HepG2 (cell line): ENCODE data around the gene COMMD10. TPM values are rescaled to one million over a fixed set of nuclear protein-coding genes. Genes with fewer than 3 reads are reported as not detected.

Experiments used
- ATAC-seq: fragments of 200-7000 bp; cut with Tn5 transposase; 3 replicates; pipeline ENCODE4 v1.9.1; 2020; ENCODE audit warnings: mild to moderate bottlenecking, moderate library complexity
- BruUV-seq: library from RNA; stranded (reverse); fragments of 400-500 nt; replicated peaks from 2 replicates; lab custom pipeline; 2021; lab: Mats Ljungman, UMichigan
- CTCF ChIA-PET: fragments of 300-600 bp; formaldehyde crosslinking; extraction: SDS; loops from one replicate; lab custom pipeline; 2021; ENCODE audit warnings: low total read pairs, inconsistent platforms, low intra/inter-chr PET ratio; lab: Yijun Ruan, JAX
- POLR2A ChIA-PET: fragments of 350-600 bp; sonication (Branson Sonifier 250); formaldehyde crosslinking; loops from one replicate; lab custom pipeline; 2020; ENCODE audit warnings: antibody characterized with exemption, inconsistent platforms; lab: Yijun Ruan, JAX
- DNase-seq: peaks from one replicate; pipeline ENCODE4 v3.0.0-alpha.2; 2015; ENCODE audit warnings: low spot score
- FAIRE-seq: peaks from 3 replicates; lab custom pipeline; 2011; peaks lifted over from hg19 to GRCh38; lab: Jason Lieb, UNC
- H2AFZ ChIP-seq: one replicate; pipeline ENCODE4 v1.6.1; 2011; ENCODE audit warnings: low read length, inconsistent platforms
- H3K27ac ChIP-seq: fragments of 300-600 bp; 3 replicates; pipeline ENCODE4 v1.8.0; 2011; ENCODE audit warnings: mixed run types, mild to moderate bottlenecking, mixed read lengths, low read length, inconsistent platforms; ENCODE audit not compliant: insufficient read depth; ENCODE audit errors: extremely low read length
- H3K27me3 ChIP-seq, 2 experiments: fragments of 200-600 bp in 1 of 2; 2 replicates in 1 of 2; 3 replicates in 1 of 2; pipeline versions ENCODE4 v1.6.0 to v1.8.0; 2011; ENCODE audit warnings: low read length in 2 of 2, mild to moderate bottlenecking in 2 of 2, moderate library complexity in 2 of 2, inconsistent platforms in 1 of 2; ENCODE audit not compliant: insufficient read depth in 2 of 2, control insufficient read depth in 1 of 2
- H3K36me3 ChIP-seq, 2 experiments: fragments of 200-600 bp in 1 of 2; replicated peaks in 1 of 2; 2 replicates in 1 of 2; 3 replicates in 1 of 2; pipeline versions ENCODE4 v1.5.1 to v1.8.0; 2011; ENCODE audit warnings: low read length in 2 of 2, inconsistent platforms in 1 of 2; ENCODE audit not compliant: insufficient read depth in 2 of 2, control insufficient read depth in 1 of 2
- H3K4me1 ChIP-seq: 2 replicates; pipeline ENCODE4 v1.5.1; 2012; ENCODE audit warnings: low read length, inconsistent platforms; ENCODE audit not compliant: insufficient read depth
- H3K4me2 ChIP-seq: 2 replicates; pipeline ENCODE4 v1.6.0; 2011; ENCODE audit warnings: low read depth, low read length, inconsistent platforms
- H3K4me3 ChIP-seq, 3 experiments: fragments of 200-600 bp in 1 of 3; sonication (generic), shearing (Covaris generic) in 1 of 3; replicated peaks in 1 of 3; 2 replicates each; pipeline ENCODE4 v1.5.1; 2011 to 2016; ENCODE audit warnings: low read length in 3 of 3, inconsistent platforms in 2 of 3, low read depth in 2 of 3, mild to moderate bottlenecking in 2 of 3, control low read depth in 1 of 3, mixed read lengths in 1 of 3; ENCODE audit not compliant: insufficient read depth in 1 of 3
- H3K79me2 ChIP-seq: one replicate; pipeline ENCODE4 v1.6.1; 2011; ENCODE audit warnings: low read length, inconsistent platforms; ENCODE audit not compliant: insufficient read depth
- H3K9ac ChIP-seq: 2 replicates; pipeline ENCODE4 v1.6.0; 2011; ENCODE audit warnings: mild to moderate bottlenecking, low read depth, low read length, inconsistent platforms; ENCODE audit not compliant: insufficient read depth
- H3K9me3 ChIP-seq: 2 replicates; pipeline ENCODE4 v1.5.1; 2012; ENCODE audit warnings: mild to moderate bottlenecking, low read length
- H4K20me1 ChIP-seq: 2 replicates; pipeline ENCODE4 v1.6.0; 2011; ENCODE audit warnings: inconsistent platforms, mild to moderate bottlenecking, low read length, moderate library complexity; ENCODE audit not compliant: insufficient read depth
- MAF1 ChIP-seq: sonication (generic); formaldehyde crosslinking; IDR thresholded peaks from 2 replicates; pipeline ENCODE4 v1.5.0; 2020; ENCODE audit warnings: missing genetic modification reagents, borderline replicate concordance
- POGZ ChIP-seq: sonication (generic); formaldehyde crosslinking; IDR thresholded peaks from 2 replicates; pipeline ENCODE4 v1.4.0; 2020; ENCODE audit warnings: mild to moderate bottlenecking, missing genetic modification reagents
- RXRB ChIP-seq: IDR thresholded peaks from 2 replicates; pipeline ENCODE4 v1.6.1; 2016; ENCODE audit warnings: borderline replicate concordance, missing genetic modification reagents, missing compliant biosample characterization
- TIGD3 ChIP-seq: sonication (generic); formaldehyde crosslinking; IDR thresholded peaks from 2 replicates; pipeline ENCODE4 v1.5.1; 2020; ENCODE audit warnings: mild to moderate bottlenecking, missing genetic modification reagents, borderline replicate concordance
- ZNF3 ChIP-seq: IDR thresholded peaks from 2 replicates; pipeline ENCODE4 v1.7.0; 2017; ENCODE audit warnings: inconsistent platforms
- ZNF513 ChIP-seq: sonication (generic); formaldehyde crosslinking; conservative IDR thresholded peaks from 2 replicates; pipeline ENCODE4 v1.5.0; 2020; ENCODE audit warnings: missing genetic modification reagents
- ZNF7 ChIP-seq: IDR thresholded peaks from 2 replicates; pipeline ENCODE4 v1.6.1; 2016; ENCODE audit warnings: missing biosample characterization, missing genetic modification reagents
- WGBS: methylation state at CpG from one replicate; pipeline ENCODE4 v1.1.6; 2017; ENCODE audit warnings: low lambda C conversion rate; 5-methylcytosine and 5-hydroxymethylcytosine counted together
- in situ Hi-C: cut with HindIII; loops from 2 replicates; pipeline ENCODE4 v1.10.0; 2017; ENCODE audit warnings: low pct_unique_long_range_greater_than_20kb; ENCODE audit not compliant: extremely low pct_ligation_motif_present
- intact Hi-C: fragments of 100-400 bp; cut with micrococcal nuclease; formaldehyde crosslinking; loops from one replicate; pipeline ENCODE4 v1.10.0; 2022; ENCODE audit not compliant: unreplicated experiment
- polyA plus RNA-seq, 8 experiments: library from polyadenylated mRNA; depleted of rRNA in 3 of 8; stranded (reverse) in 7 of 8; unstranded in 1 of 8; fragments of >200 nt; fragmentation: Illumina TruSeq in 4 of 8; extraction: Trizol in 4 of 8; gene quantifications; 2 replicates each; pipeline versions ENCODE4 v1.2.1 to v1.2.3, GENCODE V29; 2011 to 2016; ENCODE audit warnings: low read depth in 4 of 8, missing spikeins in 1 of 8, mixed read lengths in 1 of 8; ENCODE audit not compliant: insufficient read depth in 1 of 8
- total RNA-seq, 5 experiments: library from RNA; depleted of rRNA; stranded (reverse); fragments of >200 nt; fragmentation: Illumina TruSeq; extraction: Trizol; gene quantifications; 2 replicates each; pipeline ENCODE4 v1.2.3, GENCODE V29; 2016; ENCODE audit warnings: low read depth in 1 of 5

Gene COMMD10
- total and polyA plus RNA-seq, 2 of the 13 experiments (the other 11 are each of a cell fraction or from before 2014, with no cell fraction given) = 16.9 to 39.3 TPM

GRCh38 chr5:116153687-116154174, 68.9 kb downstream of the COMMD10 start:
- in situ Hi-C loops (no loop called here), intact Hi-C loops (no loop called here)
- Histone ChIP-seq H3K27ac (no peak overlapping the region), H3K9ac (no peak overlapping the region), H3K4me2 (no peak overlapping the region), H3K27me3 (no peaks in the 10 kb centered on the region), H3K36me3 (no peaks in the 10 kb centered on the region)
- ATAC-seq = peak; percentile 67; the same call in 2 of the 3 replicates
- CTCF ChIA-PET = no interaction called here
- POLR2A ChIA-PET = no interaction called here
- no TSS peak for BruUV-seq
- no peak for FAIRE-seq
- no peak for DNase-seq
- TF ChIP-seq POGZ (CRISPR knock-in tag) = 0 out of 2 replicates have a peak, but pooled peaks have one; percentile 24
- 0 out of 2 replicates have a peak, but pooled peaks have one; percentile 25 for TF ChIP-seq RXRB
- TF ChIP-seq TIGD3 (CRISPR knock-in tag) = no peak
- no peak for TF ChIP-seq MAF1
- no peak for TF ChIP-seq ZNF513 (CRISPR knock-in tag)
- TF ChIP-seq ZNF3 (CRISPR knock-in tag) = peak; percentile 97
- peak; percentile 94 for TF ChIP-seq ZNF7 (CRISPR knock-in tag)
- TF ChIP-seq, all 625 proteins: peak for 4
- no peaks in the 10 kb centered on the region for H3K9me3 ChIP-seq
- no peaks in the 10 kb centered on the region for H4K20me1 ChIP-seq
- WGBS = 48% methylated on average over 2 of the region's 2 CpGs
- no peak overlapping the region for H3K4me3 ChIP-seq
- H3K4me1 ChIP-seq = peaks cover 19% of the 10 kb centered on the region
- H3K79me2 ChIP-seq = no peaks in the 10 kb centered on the region
- H2AFZ ChIP-seq = no peak overlapping the region
